Thymus (tissue), 11 donors: Measurements from ENCODE around the gene ADAM29. TPM values are rescaled to one million over a fixed set of nuclear protein-coding genes. Genes with fewer than 3 reads are reported as not detected.

Experiments used
- DNase-seq, 9 donors: peaks; one replicate each; pipeline ENCODE4 v3.0.0-alpha.2; 2013; ENCODE audit warnings: low spot score in 9 of 9, low read depth in 6 of 9, missing footprints in 1 of 9
- H3K27ac ChIP-seq, 2 donors: one replicate each; pipeline ENCODE4 v1.5.1; 2013; ENCODE audit warnings: control low read depth in 1 of 2, low read depth in 1 of 2, low read length in 1 of 2, mild to moderate bottlenecking in 1 of 2, moderate library complexity in 1 of 2
- H3K27me3 ChIP-seq, 2 donors: one replicate each; pipeline ENCODE4 v1.5.1; 2013; ENCODE audit warnings: low read length in 1 of 2; ENCODE audit not compliant: control insufficient read depth in 2 of 2, insufficient read depth in 1 of 2
- H3K36me3 ChIP-seq, 2 donors: one replicate each; pipeline ENCODE4 v1.5.1; 2013; ENCODE audit warnings: low read length in 1 of 2, mild to moderate bottlenecking in 1 of 2, moderate library complexity in 1 of 2; ENCODE audit not compliant: control insufficient read depth in 2 of 2, insufficient read depth in 2 of 2
- H3K4me1 ChIP-seq, 2 donors: one replicate each; pipeline ENCODE4 v1.5.1; 2013; ENCODE audit warnings: low read length in 2 of 2; ENCODE audit not compliant: control insufficient read depth in 2 of 2, insufficient read depth in 2 of 2
- H3K4me3 ChIP-seq, 2 donors: one replicate each; pipeline ENCODE4 v1.5.1; 2013; ENCODE audit warnings: low read length in 2 of 2, control low read depth in 1 of 2, mild to moderate bottlenecking in 1 of 2
- H3K9me3 ChIP-seq, 2 donors: one replicate each; pipeline ENCODE4 v1.5.1; 2013; ENCODE audit warnings: low read length in 1 of 2, mild to moderate bottlenecking in 1 of 2; ENCODE audit not compliant: control insufficient read depth in 2 of 2, insufficient read depth in 1 of 2
- WGBS: extraction: QIAGEN DNeasy Blood & Tissue Kit; methylation state at CpG from one replicate; pipeline ENCODE4 v1.1.7; 2013; 5-methylcytosine and 5-hydroxymethylcytosine counted together
- polyA plus RNA-seq: library from polyadenylated mRNA; stranded (reverse); fragments of 200-250 nt; gene quantifications from one replicate; pipeline ENCODE4 v1.2.3, GENCODE V29; 2013
- total RNA-seq: library from RNA; stranded (reverse); fragments of 120-200 nt; gene quantifications from one replicate; pipeline ENCODE4 v1.2.4, GENCODE V29; 2013
- donor health status: healthy.

Gene ADAM29
- total and polyA plus RNA-seq, 2 donors, result 0.05 TPM; not detected in 1

- Histone ChIP-seq H3K4me1 (no peaks in the 10 kb centered on the region), H3K27me3 (no peaks in the 10 kb centered on the region)
- 73% methylated on average over 1 of the region's 1 CpG for WGBS
These were observed 14.9 kb downstream of the ADAM29 start for GRCh38 chr4:174933083-174933482.

GRCh38 chr4:174934360-174934759 is 16.2 kb downstream of the ADAM29 start:
- WGBS, result 95% methylated on average over 4 of the region's 4 CpGs
- no peak overlapping the region for H3K4me3 ChIP-seq

More at GRCh38 chr4:174933083-174933482, 14.9 kb downstream of the ADAM29 start:
- Histone ChIP-seq H3K27ac (no peak overlapping the region), H3K4me3 (no peak overlapping the region), H3K9me3 (no peaks in the 10 kb centered on the region), H3K36me3 (no peaks in the 10 kb centered on the region)
- DNase-seq, result no peak

GRCh38 chr4:174935607-174936006 is 17.4 kb downstream of the ADAM29 start:
- Histone ChIP-seq H3K27me3 (no peaks in the 10 kb centered on the region), H3K4me1 (no peaks in the 10 kb centered on the region), H3K27ac (no peak overlapping the region), H3K36me3 (no peaks in the 10 kb centered on the region), H3K4me3 (no peak overlapping the region), H3K9me3 (no peaks in the 10 kb centered on the region)
- 88% methylated on average over 2 of the region's 2 CpGs for WGBS
- DNase-seq, result no peak

More at GRCh38 chr4:174934360-174934759, 16.2 kb downstream of the ADAM29 start:
- Histone ChIP-seq H3K27me3 (no peaks in the 10 kb centered on the region), H3K27ac (no peak overlapping the region), H3K4me1 (no peaks in the 10 kb centered on the region), H3K9me3 (no peaks in the 10 kb centered on the region), H3K36me3 (no peaks in the 10 kb centered on the region)
- DNase-seq, result no peak

- 92% methylated on average over 1 of the region's 1 CpG for WGBS
- Histone ChIP-seq H3K36me3 (no peaks in the 10 kb centered on the region), H3K4me1 (no peaks in the 10 kb centered on the region), H3K9me3 (no peaks in the 10 kb centered on the region), H3K27me3 (no peaks in the 10 kb centered on the region), H3K4me3 (no peak overlapping the region), H3K27ac (no peak overlapping the region)
- DNase-seq, result no peak
These were observed 21.8 kb downstream of the ADAM29 start for GRCh38 chr4:174940002-174940401.

- Histone ChIP-seq H3K36me3 (no peaks in the 10 kb centered on the region), H3K9me3 (no peaks in the 10 kb centered on the region), H3K4me3 (no peak overlapping the region), H3K27me3 (no peaks in the 10 kb centered on the region), H3K4me1 (no peaks in the 10 kb centered on the region), H3K27ac (no peak overlapping the region)
- DNase-seq, result no peak
These were observed 28.1 kb downstream of the ADAM29 start for GRCh38 chr4:174946246-174946645.

- Histone ChIP-seq H3K27ac (no peak overlapping the region), H3K27me3 (no peaks in the 10 kb centered on the region), H3K9me3 (no peaks in the 10 kb centered on the region), H3K4me1 (no peaks in the 10 kb centered on the region), H3K4me3 (no peak overlapping the region), H3K36me3 (no peaks in the 10 kb centered on the region)
- DNase-seq, result no peak
- WGBS, result 94% methylated on average over 8 of the region's 8 CpGs
These were observed 30.7 kb downstream of the ADAM29 start for GRCh38 chr4:174948826-174949225.

GRCh38 chr4:174972911-174973310 is 54.8 kb downstream of the ADAM29 start:
- no peaks in the 10 kb centered on the region for H3K27me3 ChIP-seq
- no peaks in the 10 kb centered on the region for H3K4me1 ChIP-seq
- DNase-seq, result no peak
- no peaks in the 10 kb centered on the region for H3K36me3 ChIP-seq
- no peaks in the 10 kb centered on the region for H3K9me3 ChIP-seq
- no peak overlapping the region for H3K4me3 ChIP-seq
- no peak overlapping the region for H3K27ac ChIP-seq
- 91% methylated on average over 3 of the region's 3 CpGs for WGBS

- Histone ChIP-seq H3K36me3 (no peaks in the 10 kb centered on the region), H3K27ac (no peak overlapping the region), H3K27me3 (no peaks in the 10 kb centered on the region), H3K4me3 (no peak overlapping the region), H3K9me3 (no peaks in the 10 kb centered on the region), H3K4me1 (no peaks in the 10 kb centered on the region)
- no peak for DNase-seq
- 94% methylated on average over 2 of the region's 2 CpGs for WGBS
These were observed 55.2 kb downstream of the ADAM29 start for GRCh38 chr4:174973336-174973735.

- Histone ChIP-seq H3K9me3 (peaks cover 0 to 15% of the 10 kb centered on the region in 2 donors), H3K4me1 (no peaks in the 10 kb centered on the region), H3K27me3 (no peaks in the 10 kb centered on the region), H3K36me3 (no peaks in the 10 kb centered on the region), H3K27ac (no peak overlapping the region), H3K4me3 (no peak overlapping the region)
- 75% methylated on average over 6 of the region's 6 CpGs for WGBS
- DNase-seq, result no peak
These were observed 65.1 kb downstream of the ADAM29 start for GRCh38 chr4:174983128-174983750.
